OCI-LY1 (cell line): ENCODE data around the gene THSD8.
A peak's percentile ranks its signal among the peaks of the same experiment; 100 is the strongest.

Source experiments
- H2AFZ ChIP-seq: fragments of 200-600 bp; sonication (generic), shearing (Covaris generic); 2 replicates; pipeline ENCODE4 v1.6.0; 2014; ENCODE audit warnings: antibody characterized with exemption, mild to moderate bottlenecking, low read length
- H3F3A ChIP-seq: fragments of 200-600 bp; sonication (generic), shearing (Covaris generic); 2 replicates; pipeline ENCODE4 v1.6.0; 2014; ENCODE audit warnings: mild to moderate bottlenecking, antibody characterized with exemption, low read length, moderate library complexity; ENCODE audit not compliant: insufficient read depth
- H3K27ac ChIP-seq: fragments of 200-600 bp; sonication (generic); 2 replicates; pipeline ENCODE4 v1.5.1; 2014; ENCODE audit warnings: low read length, mixed run types, mild to moderate bottlenecking, low read depth; ENCODE audit not compliant: poor library complexity, severe bottlenecking
- H3K27me3 ChIP-seq: fragments of 200-600 bp; sonication (generic); 2 replicates; pipeline ENCODE4 v1.6.0; 2014; ENCODE audit warnings: antibody characterized with exemption, mild to moderate bottlenecking, low read length, moderate library complexity; ENCODE audit not compliant: insufficient read depth
- H3K36me3 ChIP-seq: fragments of 200-600 bp; sonication (generic); 2 replicates; pipeline ENCODE4 v1.6.1; 2014; ENCODE audit warnings: mild to moderate bottlenecking, antibody characterized with exemption, low read length, moderate library complexity, mixed read lengths; ENCODE audit not compliant: insufficient read depth
- H3K4me1 ChIP-seq: fragments of 200-600 bp; sonication (generic); 2 replicates; pipeline ENCODE4 v1.5.1; 2014; ENCODE audit warnings: mild to moderate bottlenecking, low read length, moderate library complexity; ENCODE audit not compliant: insufficient read depth, severe bottlenecking
- H3K4me2 ChIP-seq: fragments of 200-600 bp; sonication (generic), shearing (Covaris generic); 2 replicates; pipeline ENCODE4 v1.6.1; 2014; ENCODE audit warnings: low read length
- H3K4me3 ChIP-seq: fragments of 200-600 bp; sonication (generic); 2 replicates; pipeline ENCODE4 v1.5.1; 2014; ENCODE audit warnings: low read length, low read depth, mild to moderate bottlenecking, mixed read lengths; ENCODE audit not compliant: poor library complexity, severe bottlenecking
- H3K79me2 ChIP-seq: fragments of 200-600 bp; shearing (Covaris generic); 2 replicates; pipeline ENCODE4 v1.6.1; 2016; ENCODE audit warnings: mixed run types, low read length, mixed read lengths; ENCODE audit not compliant: insufficient read depth
- H3K9ac ChIP-seq: fragments of 200-600 bp; sonication (generic), shearing (Covaris generic); 2 replicates; pipeline ENCODE4 v1.6.1; 2014; ENCODE audit warnings: mild to moderate bottlenecking, low read length, mixed read lengths
- H3K9me2 ChIP-seq: fragments of 200-600 bp; sonication (generic), shearing (Covaris generic); 2 replicates; pipeline ENCODE4 v1.6.1; 2014; ENCODE audit warnings: low read depth, mild to moderate bottlenecking, low read length, mixed read lengths
- H3K9me3 ChIP-seq: fragments of 200-600 bp; shearing (Covaris generic); 2 replicates; pipeline ENCODE4 v1.6.1; 2014; ENCODE audit warnings: low read length, mixed read lengths
- H4K20me1 ChIP-seq: fragments of 200-600 bp; sonication (generic), shearing (Covaris generic); 2 replicates; pipeline ENCODE4 v1.6.0; 2016; ENCODE audit warnings: mild to moderate bottlenecking, low read length; ENCODE audit not compliant: insufficient read depth
- CTCF ChIP-seq: fragments of 200-600 bp; sonication (generic), shearing (Covaris generic); IDR thresholded peaks from 2 replicates; pipeline ENCODE4 v1.5.1; 2017; ENCODE audit warnings: mild to moderate bottlenecking, antibody characterized with exemption, low read length, moderate library complexity, mixed read lengths
- EZH2 ChIP-seq: fragments of 200-600 bp; sonication (generic), shearing (Covaris generic); IDR thresholded peaks from 2 replicates; pipeline ENCODE4 v1.8.0; 2017; ENCODE audit warnings: borderline replicate concordance, mixed run types, mild to moderate bottlenecking, antibody characterized with exemption, low read length, moderate library complexity, mixed read lengths

Gene THSD8

GRCh38 chr19:12847159-12848139 is 45.6 kb downstream of the THSD8 start:
- peaks cover 37% of the 10 kb centered on the region for H3K36me3 ChIP-seq
- H3K27me3 ChIP-seq = no peaks in the 10 kb centered on the region
- H3K27ac ChIP-seq = no peak overlapping the region
- no peaks in the 10 kb centered on the region for H3K9me3 ChIP-seq
- no peaks in the 10 kb centered on the region for H3K9me2 ChIP-seq
- TF ChIP-seq EZH2 (no peak), CTCF (peak; percentile 98)
- H4K20me1 ChIP-seq = no peaks in the 10 kb centered on the region
- peak overlapping the region; percentile 17 for H3K4me3 ChIP-seq
- no peaks in the 10 kb centered on the region for H3K79me2 ChIP-seq
- H3K9ac ChIP-seq = no peak overlapping the region; the same call in 1 of the 2 replicates
- no peak overlapping the region for H2AFZ ChIP-seq
- H3K4me1 ChIP-seq = peaks cover 9% of the 10 kb centered on the region
- H3F3A ChIP-seq = no peaks in the 10 kb centered on the region
- peak overlapping the region; percentile 54 for H3K4me2 ChIP-seq
